ENCODE data around the gene CA5A.
"Not testable (repeated sequence)": the region's sequence is repeated elsewhere in the genome, so short reads cannot be mapped to it uniquely, and the experiment has no call there.

Gene CA5A

GRCh38 chr16:87868254-87869029 is 67.9 kb downstream of the CA5A start:
- peak; percentile 79 for DNase-seq (ENCODE audit: low read depth, low spot score)

- DNase-seq (ENCODE audit: low read depth, low spot score) = not testable (repeated sequence)
Measured at GRCh38 chr16:87865902-87866555, 70.3 kb downstream of the CA5A start.

GRCh38 chr16:87864331-87864989 is 71.9 kb downstream of the CA5A start:
- peak; percentile 61 for DNase-seq (ENCODE audit: low read depth, low spot score)

GRCh38 chr16:87863327-87863635 is 73.0 kb downstream of the CA5A start:
- not testable (repeated sequence) for DNase-seq (ENCODE audit: low read depth, low spot score)

GRCh38 chr16:87862597-87863326 is 73.6 kb downstream of the CA5A start:
- DNase-seq (ENCODE audit: low read depth, low spot score) = not testable (repeated sequence)

GRCh38 chr16:87861300-87862099 is 74.8 kb downstream of the CA5A start:
- DNase-seq (ENCODE audit: low read depth, low spot score) = not testable (repeated sequence)

GRCh38 chr16:87860553-87861299 is 75.6 kb downstream of the CA5A start:
- peak; percentile 84 for DNase-seq (ENCODE audit: low read depth, low spot score)

- not testable (repeated sequence) for DNase-seq (ENCODE audit: low read depth, low spot score)
Measured at GRCh38 chr16:87858151-87858993, 78.0 kb downstream of the CA5A start.

- DNase-seq (ENCODE audit: low read depth, low spot score) = no peak
Measured at GRCh38 chr16:87856791-87857228, 79.5 kb downstream of the CA5A start.

GRCh38 chr16:87855852-87856715 is 80.2 kb downstream of the CA5A start:
- DNase-seq (ENCODE audit: low read depth, low spot score) = peak; percentile 49

- DNase-seq (ENCODE audit: low read depth, low spot score) = no peak
Measured at GRCh38 chr16:87854907-87855683, 81.2 kb downstream of the CA5A start.

- DNase-seq (ENCODE audit: low read depth, low spot score) = no peak
Measured at GRCh38 chr16:87854053-87854906, 82.0 kb downstream of the CA5A start.

GRCh38 chr16:87853411-87854052 is 82.8 kb downstream of the CA5A start:
- peak; percentile 94 for DNase-seq (ENCODE audit: low read depth, low spot score)

GRCh38 chr16:87851601-87852000 is 84.7 kb downstream of the CA5A start:
- DNase-seq (ENCODE audit: low read depth, low spot score) = no peak

- DNase-seq (ENCODE audit: low read depth, low spot score) = no peak
Measured at GRCh38 chr16:87851141-87851587, 85.2 kb downstream of the CA5A start.

Measured in astrocyte of the hippocampus (primary cell).